HepG2 (cell line): Measurements from ENCODE around the gene TSTD1.
A peak's percentile ranks its signal among the peaks of the same experiment; 100 is the strongest.

ENCODE experiments used
- CHD2 ChIP-seq: IDR thresholded peaks from 2 replicates; pipeline ENCODE4 v1.6.1; 2011; ENCODE audit warnings: low read depth, low read length, improper control_type of control experiment
- ELF1 ChIP-seq: sonication (generic); formaldehyde crosslinking; IDR thresholded peaks from 2 replicates; pipeline ENCODE4 v1.4.0; 2020; ENCODE audit warnings: missing genetic modification reagents
- FOXP1 ChIP-seq, 2 experiments: fragments of 450-650 bp in 1 of 2; IDR thresholded peaks; 2 replicates each; pipeline ENCODE4 v1.6.1; 2017 to 2018; ENCODE audit warnings: antibody characterized with exemption in 1 of 2
- NFIC ChIP-seq: IDR thresholded peaks from 2 replicates; pipeline ENCODE4 v1.6.1; 2012; ENCODE audit warnings: mild to moderate bottlenecking, low read length, inconsistent platforms
- POLR2AphosphoS5 ChIP-seq: IDR thresholded peaks from 2 replicates; pipeline ENCODE4 v1.6.1; 2012; ENCODE audit warnings: low read depth, low read length
- TBL1XR1 ChIP-seq: fragments of 150-350 bp; IDR thresholded peaks from 2 replicates; pipeline ENCODE4 v1.6.1; 2014; ENCODE audit warnings: borderline replicate concordance, low read length; ENCODE audit not compliant: partially characterized antibody
- ZHX1 ChIP-seq: sonication (generic); formaldehyde crosslinking; IDR thresholded peaks from 2 replicates; pipeline ENCODE4 v1.8.1; 2022; ENCODE audit warnings: low read depth, mild to moderate bottlenecking, missing genetic modification reagents
- ZNF101 ChIP-seq: sonication (generic); formaldehyde crosslinking; IDR thresholded peaks from 2 replicates; pipeline ENCODE4 v1.4.0; 2020; ENCODE audit warnings: mild to moderate bottlenecking, low read depth, missing genetic modification reagents, borderline replicate concordance
- ZNF138 ChIP-seq: sonication (generic); formaldehyde crosslinking; IDR thresholded peaks from 2 replicates; pipeline ENCODE4 v1.5.0; 2020; ENCODE audit warnings: mild to moderate bottlenecking, low read depth, missing genetic modification reagents
- ZNF446 ChIP-seq: sonication (generic); formaldehyde crosslinking; IDR thresholded peaks from 2 replicates; pipeline ENCODE4 v1.5.0; 2020; ENCODE audit warnings: mild to moderate bottlenecking, missing genetic modification reagents
- TF ChIP-seq, protein P1 (sequence below): sonication (generic); formaldehyde crosslinking; IDR thresholded peaks from 2 replicates; pipeline ENCODE4 v1.5.0; 2020; ENCODE audit warnings: mild to moderate bottlenecking, missing genetic modification reagents, moderate library complexity
- TF ChIP-seq, protein P2 (sequence below): sonication (generic); formaldehyde crosslinking; IDR thresholded peaks from 2 replicates; pipeline ENCODE4 v1.4.0; 2020; ENCODE audit warnings: low read depth, missing genetic modification reagents

DNA sequence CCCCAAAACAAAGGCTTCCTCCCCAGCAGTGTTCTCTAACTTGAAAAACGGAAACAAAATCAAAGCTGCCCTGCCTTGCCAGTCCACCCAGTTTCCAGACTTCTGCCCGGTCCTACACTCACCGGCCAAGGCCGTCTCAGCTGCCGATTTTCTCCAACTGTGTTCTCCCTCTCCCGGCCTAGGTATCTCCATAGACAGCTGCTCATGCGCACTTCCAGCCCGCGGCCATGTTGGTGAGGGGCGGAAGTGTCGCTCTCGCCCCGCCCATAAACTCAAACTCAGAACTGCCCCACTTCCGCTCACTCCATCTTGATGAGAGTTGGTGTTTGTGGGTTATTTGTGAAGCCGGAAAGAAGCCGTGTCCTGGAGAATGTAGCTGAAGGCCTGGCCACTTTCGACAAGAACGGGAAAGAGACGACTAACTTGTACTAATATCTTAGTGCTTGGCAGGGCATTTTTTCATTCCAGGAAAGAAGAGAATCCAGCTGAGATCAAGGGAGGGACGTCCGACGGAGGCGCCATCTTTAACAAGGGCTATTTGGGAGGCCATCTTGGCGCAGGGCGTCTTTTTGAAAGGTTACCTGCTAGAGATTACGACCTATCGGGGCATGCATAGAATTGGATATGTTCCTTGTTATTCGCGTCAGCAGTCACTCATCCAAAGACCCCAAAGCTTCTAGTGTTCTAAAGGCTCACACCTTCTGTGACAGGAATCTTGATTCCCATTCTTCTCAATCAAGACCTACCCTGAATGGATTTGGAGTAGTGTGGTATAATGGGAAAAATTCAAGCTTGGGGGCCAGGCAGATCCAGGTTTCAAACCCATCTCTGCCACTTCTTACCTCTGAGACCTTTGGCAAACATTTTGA, 7.2 kb upstream of the TSTD1 start, which contains the start of gene USF1:
- TF ChIP-seq ZHX1 (CRISPR knock-in tag): peak; percentile 93; the same call in 1 of the 2 replicates
- 0 out of 2 replicates have a peak, but pooled peaks have one; percentile 5 for TF ChIP-seq CHD2
- TF ChIP-seq FOXP1 (IDR thresholded peaks at IDR 0.05): no peak
- no peak for TF ChIP-seq FOXP1 (CRISPR knock-in tag; IDR thresholded peaks at IDR 0.05)
- TF ChIP-seq ZNF446 (CRISPR knock-in tag): no peak
- TF ChIP-seq ELF1 (CRISPR knock-in tag): peak; percentile 93
- TF ChIP-seq TBL1XR1: no peak
- TF ChIP-seq ZNF138 (CRISPR knock-in tag): peak; percentile 91
- no peak for TF ChIP-seq NFIC
- TF ChIP-seq, protein P1, sequence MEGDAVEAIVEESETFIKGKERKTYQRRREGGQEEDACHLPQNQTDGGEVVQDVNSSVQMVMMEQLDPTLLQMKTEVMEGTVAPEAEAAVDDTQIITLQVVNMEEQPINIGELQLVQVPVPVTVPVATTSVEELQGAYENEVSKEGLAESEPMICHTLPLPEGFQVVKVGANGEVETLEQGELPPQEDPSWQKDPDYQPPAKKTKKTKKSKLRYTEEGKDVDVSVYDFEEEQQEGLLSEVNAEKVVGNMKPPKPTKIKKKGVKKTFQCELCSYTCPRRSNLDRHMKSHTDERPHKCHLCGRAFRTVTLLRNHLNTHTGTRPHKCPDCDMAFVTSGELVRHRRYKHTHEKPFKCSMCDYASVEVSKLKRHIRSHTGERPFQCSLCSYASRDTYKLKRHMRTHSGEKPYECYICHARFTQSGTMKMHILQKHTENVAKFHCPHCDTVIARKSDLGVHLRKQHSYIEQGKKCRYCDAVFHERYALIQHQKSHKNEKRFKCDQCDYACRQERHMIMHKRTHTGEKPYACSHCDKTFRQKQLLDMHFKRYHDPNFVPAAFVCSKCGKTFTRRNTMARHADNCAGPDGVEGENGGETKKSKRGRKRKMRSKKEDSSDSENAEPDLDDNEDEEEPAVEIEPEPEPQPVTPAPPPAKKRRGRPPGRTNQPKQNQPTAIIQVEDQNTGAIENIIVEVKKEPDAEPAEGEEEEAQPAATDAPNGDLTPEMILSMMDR (CRISPR knock-in tag): peak; percentile 14; the same call in 1 of the 2 replicates
- TF ChIP-seq POLR2AphosphoS5: peak; percentile 91
- TF ChIP-seq ZNF101: no peak
- TF ChIP-seq, protein P2, sequence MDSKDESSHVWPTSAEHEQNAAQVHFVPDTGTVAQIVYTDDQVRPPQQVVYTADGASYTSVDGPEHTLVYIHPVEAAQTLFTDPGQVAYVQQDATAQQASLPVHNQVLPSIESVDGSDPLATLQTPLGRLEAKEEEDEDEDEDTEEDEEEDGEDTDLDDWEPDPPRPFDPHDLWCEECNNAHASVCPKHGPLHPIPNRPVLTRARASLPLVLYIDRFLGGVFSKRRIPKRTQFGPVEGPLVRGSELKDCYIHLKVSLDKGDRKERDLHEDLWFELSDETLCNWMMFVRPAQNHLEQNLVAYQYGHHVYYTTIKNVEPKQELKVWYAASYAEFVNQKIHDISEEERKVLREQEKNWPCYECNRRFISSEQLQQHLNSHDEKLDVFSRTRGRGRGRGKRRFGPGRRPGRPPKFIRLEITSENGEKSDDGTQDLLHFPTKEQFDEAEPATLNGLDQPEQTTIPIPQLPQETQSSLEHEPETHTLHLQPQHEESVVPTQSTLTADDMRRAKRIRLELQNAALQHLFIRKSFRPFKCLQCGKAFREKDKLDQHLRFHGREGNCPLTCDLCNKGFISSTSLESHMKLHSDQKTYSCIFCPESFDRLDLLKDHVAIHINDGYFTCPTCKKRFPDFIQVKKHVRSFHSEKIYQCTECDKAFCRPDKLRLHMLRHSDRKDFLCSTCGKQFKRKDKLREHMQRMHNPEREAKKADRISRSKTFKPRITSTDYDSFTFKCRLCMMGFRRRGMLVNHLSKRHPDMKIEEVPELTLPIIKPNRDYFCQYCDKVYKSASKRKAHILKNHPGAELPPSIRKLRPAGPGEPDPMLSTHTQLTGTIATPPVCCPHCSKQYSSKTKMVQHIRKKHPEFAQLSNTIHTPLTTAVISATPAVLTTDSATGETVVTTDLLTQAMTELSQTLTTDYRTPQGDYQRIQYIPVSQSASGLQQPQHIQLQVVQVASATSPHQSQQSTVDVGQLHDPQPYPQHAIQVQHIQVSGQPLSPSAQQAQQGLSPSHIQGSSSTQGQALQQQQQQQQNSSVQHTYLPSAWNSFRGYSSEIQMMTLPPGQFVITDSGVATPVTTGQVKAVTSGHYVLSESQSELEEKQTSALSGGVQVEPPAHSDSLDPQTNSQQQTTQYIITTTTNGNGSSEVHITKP (CRISPR knock-in tag): no peak
